Pancreas (tissue), 10 donors: ENCODE results near the gene DLG2. TPM values are rescaled to one million over a fixed set of nuclear protein-coding genes. Genes with fewer than 3 reads are reported as not detected.

Experiments
- ATAC-seq, 4 donors: fragments of 200-7000 bp; cut with Tn5 transposase; one replicate each; pipeline versions ENCODE4 v1.8.0 to v1.9.1; 2020; ENCODE audit warnings: mild to moderate bottlenecking in 4 of 4, moderate library complexity in 4 of 4
- DNase-seq, 6 donors: peaks; one replicate each; pipeline ENCODE4 v3.0.0-alpha.2; 2020
- FAIRE-seq: peaks from 2 replicates; lab custom pipeline; 2012; peaks lifted over from hg19 to GRCh38; lab: Jason Lieb, UNC
- H3K27ac ChIP-seq, 4 donors: fragments of 200-600 bp; sonication (generic); 1 replicate in 3 of 4; 2 replicates in 1 of 4; pipeline versions ENCODE4 v1.5.0 to v1.8.0; 2020
- H3K27me3 ChIP-seq, 4 donors: fragments of 200-600 bp; one replicate each; pipeline ENCODE4 v1.8.0; 2021
- H3K36me3 ChIP-seq, 3 donors: fragments of 200-600 bp; sonication (generic) in 1 of 3; one replicate each; pipeline versions ENCODE4 v1.5.0 to v1.8.0; 2020 to 2021
- H3K4me1 ChIP-seq, 3 donors: fragments of 200-600 bp; one replicate each; pipeline ENCODE4 v1.8.0; 2021
- H3K4me3 ChIP-seq, 4 donors: fragments of 200-600 bp; sonication (generic) in 2 of 4; one replicate each; pipeline versions ENCODE4 v1.5.0 to v1.8.0; 2020 to 2021
- H3K9me3 ChIP-seq, 4 donors: fragments of 200-600 bp; one replicate each; pipeline ENCODE4 v1.8.0; 2021
- CTCF ChIP-seq, 4 donors: fragments of 200-600 bp; sonication (generic) in 3 of 4; IDR thresholded peaks; one replicate each; pipeline versions ENCODE4 v1.5.0 to v1.8.0; 2021; ENCODE audit warnings: antibody characterized with exemption in 4 of 4
- WGBS, 2 donors: extraction: QIAGEN DNeasy Blood & Tissue Kit; methylation state at CpG; one replicate each; pipeline ENCODE4 v1.1.7; 2013; 5-methylcytosine and 5-hydroxymethylcytosine counted together
- intact Hi-C, 3 donors: fragments of 100-400 bp; cut with DNase I; formaldehyde crosslinking; loops; one replicate each; pipeline versions ENCODE4 v1.11.1 to v1.14.2; 2022
- polyA plus RNA-seq, 2 donors: library from polyadenylated mRNA; stranded (reverse); fragments of 200-250 nt; gene quantifications; one replicate each; pipeline ENCODE4 v1.2.3, GENCODE V29; 2013
- total RNA-seq, 6 donors: library from RNA; stranded (reverse); fragmentation: NEBNext Ultra II Directional in 4 of 6; extraction: Animal tissue kit (Norgen Biotek cat#: 25700) in 4 of 6; gene quantifications; one replicate each; pipeline versions ENCODE4 v1.2.1 to v1.2.4, GENCODE V29; 2021 to 2023
- donor health status: healthy with polysubstance abuse.
- donor health status: DM: no; HTN: no; CAD: no; lungs with moderate emphysema.
- donor health status: DM: no; HTN: no; CAD: no.
- donor health status: control.
- donor health status: control.
- donor health status: Bipolar disorder and iron deficiency.
- donor health status: DM: yes; HTN: yes; CAD: no.
- donor health status: DM: no; HTN: no; CAD: no.
- donor health status: DM: no; HTN: no; CAD: no.
- donor health status: DM: yes; HTN: yes; CAD: no.

The DLG2 gene
- total and polyA plus RNA-seq, 8 donors = 1.2 to 5.4 (median 3.6) TPM

GRCh38 chr11:83871054-83871453 is 1756.1 kb downstream of the DLG2 start:
- Histone ChIP-seq H3K27me3 (no peaks in the 10 kb centered on the region), H3K36me3 (no peaks in the 10 kb centered on the region), H3K9me3 (no peaks in the 10 kb centered on the region), H3K27ac (no peak overlapping the region), H3K4me3 (no peak overlapping the region), H3K4me1 (no peaks in the 10 kb centered on the region)
- no peak for ATAC-seq
- no peak for TF ChIP-seq CTCF (IDR thresholded peaks at IDR 0.05)
- no peak for DNase-seq
- no peak for FAIRE-seq
- intact Hi-C loops = no loop called here

GRCh38 chr11:83866655-83867054 is 1760.5 kb downstream of the DLG2 start:
- no peaks in the 10 kb centered on the region for H3K27me3 ChIP-seq
- H3K36me3 ChIP-seq = no peaks in the 10 kb centered on the region
- no peak overlapping the region for H3K27ac ChIP-seq
- ATAC-seq (no peak), FAIRE-seq (no peak), DNase-seq (no peak)
- intact Hi-C loops = no loop called here
- no peak for TF ChIP-seq CTCF (IDR thresholded peaks at IDR 0.05)
- H3K4me3 ChIP-seq = no peak overlapping the region
- 76 to 79% methylated on average over 5 of the region's 5 CpGs for WGBS, 2 donors
- no peaks in the 10 kb centered on the region for H3K9me3 ChIP-seq
- no peaks in the 10 kb centered on the region for H3K4me1 ChIP-seq

GRCh38 chr11:83865636-83866461 is 1761.3 kb downstream of the DLG2 start:
- Histone ChIP-seq H3K27ac (no peak overlapping the region), H3K27me3 (no peaks in the 10 kb centered on the region), H3K36me3 (no peaks in the 10 kb centered on the region), H3K4me1 (no peaks in the 10 kb centered on the region), H3K4me3 (no peak overlapping the region), H3K9me3 (no peaks in the 10 kb centered on the region)
- no peak for DNase-seq
- no peak for FAIRE-seq
- intact Hi-C loops = no loop called here
- 54 to 67% methylated on average over 4 of the region's 4 CpGs for WGBS, 2 donors
- peak in 2 of 4 donors; percentile 49 to 57 for ATAC-seq
- TF ChIP-seq CTCF (IDR thresholded peaks at IDR 0.05) = no peak

- Histone ChIP-seq H3K36me3 (no peaks in the 10 kb centered on the region), H3K4me1 (no peaks in the 10 kb centered on the region), H3K27me3 (no peaks in the 10 kb centered on the region), H3K9me3 (no peaks in the 10 kb centered on the region), H3K4me3 (no peak overlapping the region), H3K27ac (no peak overlapping the region)
- ATAC-seq (no peak), FAIRE-seq (no peak), DNase-seq (no peak)
- intact Hi-C loops = no loop called here
- TF ChIP-seq CTCF (IDR thresholded peaks at IDR 0.05) = no peak
- WGBS, 2 donors = 46 to 51% methylated on average over 4 of the region's 4 CpGs
Measured at GRCh38 chr11:83864412-83865057, 1762.6 kb downstream of the DLG2 start.

- no peaks in the 10 kb centered on the region for H3K36me3 ChIP-seq
- ATAC-seq = no peak
- FAIRE-seq = no peak
- no peak overlapping the region for H3K4me3 ChIP-seq
- no peaks in the 10 kb centered on the region for H3K4me1 ChIP-seq
- no peak for DNase-seq
- no peak overlapping the region for H3K27ac ChIP-seq
- H3K27me3 ChIP-seq = no peaks in the 10 kb centered on the region
- intact Hi-C loops = no loop called here
- no peaks in the 10 kb centered on the region for H3K9me3 ChIP-seq
- 32 to 34% methylated on average over 2 of the region's 2 CpGs for WGBS, 2 donors
- no peak for TF ChIP-seq CTCF (IDR thresholded peaks at IDR 0.05)
Measured at GRCh38 chr11:83863272-83863671, 1763.9 kb downstream of the DLG2 start.
